HepG2 (cell line): ENCODE data around the gene EMP2. TPM values are rescaled to one million over a fixed set of nuclear protein-coding genes. Genes with fewer than 3 reads are reported as not detected.

Experiments used
- ARNT2 ChIP-seq: sonication (generic); formaldehyde crosslinking; IDR thresholded peaks from 2 replicates; pipeline ENCODE4 v1.8.0; 2022; ENCODE audit warnings: mild to moderate bottlenecking, low read depth, missing genetic modification reagents, moderate library complexity
- ATF7 ChIP-seq, 2 experiments: fragments of 450-650 bp in 1 of 2; sonication (generic) in 1 of 2; formaldehyde crosslinking in 1 of 2; IDR thresholded peaks; 2 replicates each; pipeline versions ENCODE4 v1.4.0 to v1.6.1; 2016 to 2020; ENCODE audit warnings: antibody characterized with exemption in 1 of 2, mild to moderate bottlenecking in 1 of 2, missing genetic modification reagents in 1 of 2
- ESRRA ChIP-seq: sonication (generic); formaldehyde crosslinking; IDR thresholded peaks from 2 replicates; pipeline ENCODE4 v1.5.1; 2020; ENCODE audit warnings: mild to moderate bottlenecking, low read depth, missing genetic modification reagents
- FIP1L1 ChIP-seq: fragments of 200-400 bp; formaldehyde crosslinking; IDR thresholded peaks from 2 replicates; pipeline ENCODE4 v1.6.1; 2018; ENCODE audit warnings: low read depth, mild to moderate bottlenecking, low read length, moderate library complexity, borderline replicate concordance; ENCODE audit not compliant: insufficient read depth
- FOXO1 ChIP-seq: sonication (generic); formaldehyde crosslinking; IDR thresholded peaks from 2 replicates; pipeline ENCODE4 v1.4.0; 2020; ENCODE audit warnings: missing genetic modification reagents
- KLF11 ChIP-seq: IDR thresholded peaks from 2 replicates; pipeline ENCODE4 v1.6.1; 2016; ENCODE audit warnings: missing compliant biosample characterization
- SAFB2 ChIP-seq: sonication (generic); formaldehyde crosslinking; IDR thresholded peaks from 2 replicates; pipeline ENCODE4 v1.5.1; 2020; ENCODE audit warnings: missing genetic modification reagents, low read depth, mild to moderate bottlenecking, borderline replicate concordance
- ZNF230 ChIP-seq: sonication (generic); formaldehyde crosslinking; IDR thresholded peaks from 2 replicates; pipeline ENCODE4 v1.4.0; 2020; ENCODE audit warnings: mild to moderate bottlenecking, missing genetic modification reagents
- polyA plus RNA-seq, 8 experiments: library from polyadenylated mRNA; depleted of rRNA in 3 of 8; stranded (reverse) in 7 of 8; unstranded in 1 of 8; fragments of >200 nt; fragmentation: Illumina TruSeq in 4 of 8; extraction: Trizol in 4 of 8; gene quantifications; 2 replicates each; pipeline versions ENCODE4 v1.2.1 to v1.2.3, GENCODE V29; 2011 to 2016; ENCODE audit warnings: low read depth in 4 of 8, missing spikeins in 1 of 8, mixed read lengths in 1 of 8; ENCODE audit not compliant: insufficient read depth in 1 of 8
- total RNA-seq, 5 experiments: library from RNA; depleted of rRNA; stranded (reverse); fragments of >200 nt; fragmentation: Illumina TruSeq; extraction: Trizol; gene quantifications; 2 replicates each; pipeline ENCODE4 v1.2.3, GENCODE V29; 2016; ENCODE audit warnings: low read depth in 1 of 5
- TF ChIP-seq, protein P1 (sequence below): sonication (generic); formaldehyde crosslinking; IDR thresholded peaks from 2 replicates; pipeline ENCODE4 v1.5.1; 2020; ENCODE audit warnings: mild to moderate bottlenecking, missing genetic modification reagents, borderline replicate concordance
- TF ChIP-seq, protein P2 (sequence below): sonication (generic); formaldehyde crosslinking; conservative IDR thresholded peaks from 2 replicates; pipeline ENCODE4 v1.8.0; 2022; ENCODE audit warnings: missing genetic modification reagents
- TF ChIP-seq, protein P3 (sequence below): sonication (generic); formaldehyde crosslinking; IDR thresholded peaks from 2 replicates; pipeline ENCODE4; 2020; ENCODE audit warnings: missing genetic modification reagents, mild to moderate bottlenecking, borderline replicate concordance
- TF ChIP-seq, protein P4 (sequence below): sonication (generic); formaldehyde crosslinking; IDR thresholded peaks from 2 replicates; pipeline ENCODE4 v1.4.0; 2020; ENCODE audit warnings: mild to moderate bottlenecking, missing genetic modification reagents

EMP2 gene
- total and polyA plus RNA-seq, 2 of the 13 experiments (the other 11 are each of a cell fraction or from before 2014, with no cell fraction given), result 24.6 to 91.2 TPM

DNA sequence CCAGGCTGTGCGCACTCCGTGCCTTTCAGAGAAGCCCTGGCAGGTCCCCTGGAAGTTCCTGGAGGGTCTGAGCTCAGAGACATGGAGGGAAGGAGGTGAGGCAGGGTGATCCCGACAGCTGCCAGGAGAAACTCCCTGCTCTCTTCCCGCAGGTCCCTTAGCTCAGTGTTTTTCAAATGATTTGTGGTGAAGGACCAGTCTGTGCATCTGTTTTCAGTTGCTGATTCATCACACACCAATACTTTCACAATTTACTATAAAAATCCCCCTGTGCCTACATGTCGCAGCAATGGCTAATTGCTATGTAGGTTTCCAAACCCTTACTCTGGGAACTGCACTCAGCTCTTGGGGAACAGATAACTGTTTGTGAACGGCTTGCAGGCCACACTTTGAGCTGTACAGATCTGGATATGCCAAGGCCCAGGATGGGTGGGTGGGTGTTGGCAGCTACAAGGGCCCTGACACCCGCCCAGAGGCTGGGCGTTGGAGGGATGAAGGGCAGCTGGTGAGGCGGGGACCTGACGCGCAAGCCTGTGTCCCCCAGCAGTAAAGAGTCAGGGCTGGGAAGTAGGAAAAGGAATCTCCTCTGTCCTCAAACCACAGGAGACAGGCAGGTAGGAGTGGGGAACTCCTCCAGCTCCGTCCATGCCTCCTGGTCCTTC lies 20.5 kb upstream of the EMP2 start (continued):
- TF ChIP-seq, protein P1, sequence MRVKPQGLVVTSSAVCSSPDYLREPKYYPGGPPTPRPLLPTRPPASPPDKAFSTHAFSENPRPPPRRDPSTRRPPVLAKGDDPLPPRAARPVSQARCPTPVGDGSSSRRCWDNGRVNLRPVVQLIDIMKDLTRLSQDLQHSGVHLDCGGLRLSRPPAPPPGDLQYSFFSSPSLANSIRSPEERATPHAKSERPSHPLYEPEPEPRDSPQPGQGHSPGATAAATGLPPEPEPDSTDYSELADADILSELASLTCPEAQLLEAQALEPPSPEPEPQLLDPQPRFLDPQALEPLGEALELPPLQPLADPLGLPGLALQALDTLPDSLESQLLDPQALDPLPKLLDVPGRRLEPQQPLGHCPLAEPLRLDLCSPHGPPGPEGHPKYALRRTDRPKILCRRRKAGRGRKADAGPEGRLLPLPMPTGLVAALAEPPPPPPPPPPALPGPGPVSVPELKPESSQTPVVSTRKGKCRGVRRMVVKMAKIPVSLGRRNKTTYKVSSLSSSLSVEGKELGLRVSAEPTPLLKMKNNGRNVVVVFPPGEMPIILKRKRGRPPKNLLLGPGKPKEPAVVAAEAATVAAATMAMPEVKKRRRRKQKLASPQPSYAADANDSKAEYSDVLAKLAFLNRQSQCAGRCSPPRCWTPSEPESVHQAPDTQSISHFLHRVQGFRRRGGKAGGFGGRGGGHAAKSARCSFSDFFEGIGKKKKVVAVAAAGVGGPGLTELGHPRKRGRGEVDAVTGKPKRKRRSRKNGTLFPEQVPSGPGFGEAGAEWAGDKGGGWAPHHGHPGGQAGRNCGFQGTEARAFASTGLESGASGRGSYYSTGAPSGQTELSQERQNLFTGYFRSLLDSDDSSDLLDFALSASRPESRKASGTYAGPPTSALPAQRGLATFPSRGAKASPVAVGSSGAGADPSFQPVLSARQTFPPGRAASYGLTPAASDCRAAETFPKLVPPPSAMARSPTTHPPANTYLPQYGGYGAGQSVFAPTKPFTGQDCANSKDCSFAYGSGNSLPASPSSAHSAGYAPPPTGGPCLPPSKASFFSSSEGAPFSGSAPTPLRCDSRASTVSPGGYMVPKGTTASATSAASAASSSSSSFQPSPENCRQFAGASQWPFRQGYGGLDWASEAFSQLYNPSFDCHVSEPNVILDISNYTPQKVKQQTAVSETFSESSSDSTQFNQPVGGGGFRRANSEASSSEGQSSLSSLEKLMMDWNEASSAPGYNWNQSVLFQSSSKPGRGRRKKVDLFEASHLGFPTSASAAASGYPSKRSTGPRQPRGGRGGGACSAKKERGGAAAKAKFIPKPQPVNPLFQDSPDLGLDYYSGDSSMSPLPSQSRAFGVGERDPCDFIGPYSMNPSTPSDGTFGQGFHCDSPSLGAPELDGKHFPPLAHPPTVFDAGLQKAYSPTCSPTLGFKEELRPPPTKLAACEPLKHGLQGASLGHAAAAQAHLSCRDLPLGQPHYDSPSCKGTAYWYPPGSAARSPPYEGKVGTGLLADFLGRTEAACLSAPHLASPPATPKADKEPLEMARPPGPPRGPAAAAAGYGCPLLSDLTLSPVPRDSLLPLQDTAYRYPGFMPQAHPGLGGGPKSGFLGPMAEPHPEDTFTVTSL, result 0 out of 2 replicates have a peak, but pooled peaks have one; percentile 4
- TF ChIP-seq ESRRA (CRISPR knock-in tag) (no peak), FOXO1 (no peak), ATF7 (IDR thresholded peaks at IDR 0.05) (no peak), ATF7 (CRISPR knock-in tag; IDR thresholded peaks at IDR 0.05) (peak; percentile 41; the same call in 1 of the 2 replicates), ZNF230 (CRISPR knock-in tag) (0 out of 2 replicates have a peak, but pooled peaks have one; percentile 10), KLF11 (CRISPR knock-in tag) (no peak), ARNT2 (CRISPR knock-in tag) (no peak), SAFB2 (CRISPR knock-in tag) (no peak), FIP1L1 (no peak)
- TF ChIP-seq, protein P2, sequence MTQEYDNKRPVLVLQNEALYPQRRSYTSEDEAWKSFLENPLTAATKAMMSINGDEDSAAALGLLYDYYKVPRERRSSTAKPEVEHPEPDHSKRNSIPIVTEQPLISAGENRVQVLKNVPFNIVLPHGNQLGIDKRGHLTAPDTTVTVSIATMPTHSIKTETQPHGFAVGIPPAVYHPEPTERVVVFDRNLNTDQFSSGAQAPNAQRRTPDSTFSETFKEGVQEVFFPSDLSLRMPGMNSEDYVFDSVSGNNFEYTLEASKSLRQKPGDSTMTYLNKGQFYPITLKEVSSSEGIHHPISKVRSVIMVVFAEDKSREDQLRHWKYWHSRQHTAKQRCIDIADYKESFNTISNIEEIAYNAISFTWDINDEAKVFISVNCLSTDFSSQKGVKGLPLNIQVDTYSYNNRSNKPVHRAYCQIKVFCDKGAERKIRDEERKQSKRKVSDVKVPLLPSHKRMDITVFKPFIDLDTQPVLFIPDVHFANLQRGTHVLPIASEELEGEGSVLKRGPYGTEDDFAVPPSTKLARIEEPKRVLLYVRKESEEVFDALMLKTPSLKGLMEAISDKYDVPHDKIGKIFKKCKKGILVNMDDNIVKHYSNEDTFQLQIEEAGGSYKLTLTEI (CRISPR knock-in tag), result no peak
- TF ChIP-seq, protein P3, sequence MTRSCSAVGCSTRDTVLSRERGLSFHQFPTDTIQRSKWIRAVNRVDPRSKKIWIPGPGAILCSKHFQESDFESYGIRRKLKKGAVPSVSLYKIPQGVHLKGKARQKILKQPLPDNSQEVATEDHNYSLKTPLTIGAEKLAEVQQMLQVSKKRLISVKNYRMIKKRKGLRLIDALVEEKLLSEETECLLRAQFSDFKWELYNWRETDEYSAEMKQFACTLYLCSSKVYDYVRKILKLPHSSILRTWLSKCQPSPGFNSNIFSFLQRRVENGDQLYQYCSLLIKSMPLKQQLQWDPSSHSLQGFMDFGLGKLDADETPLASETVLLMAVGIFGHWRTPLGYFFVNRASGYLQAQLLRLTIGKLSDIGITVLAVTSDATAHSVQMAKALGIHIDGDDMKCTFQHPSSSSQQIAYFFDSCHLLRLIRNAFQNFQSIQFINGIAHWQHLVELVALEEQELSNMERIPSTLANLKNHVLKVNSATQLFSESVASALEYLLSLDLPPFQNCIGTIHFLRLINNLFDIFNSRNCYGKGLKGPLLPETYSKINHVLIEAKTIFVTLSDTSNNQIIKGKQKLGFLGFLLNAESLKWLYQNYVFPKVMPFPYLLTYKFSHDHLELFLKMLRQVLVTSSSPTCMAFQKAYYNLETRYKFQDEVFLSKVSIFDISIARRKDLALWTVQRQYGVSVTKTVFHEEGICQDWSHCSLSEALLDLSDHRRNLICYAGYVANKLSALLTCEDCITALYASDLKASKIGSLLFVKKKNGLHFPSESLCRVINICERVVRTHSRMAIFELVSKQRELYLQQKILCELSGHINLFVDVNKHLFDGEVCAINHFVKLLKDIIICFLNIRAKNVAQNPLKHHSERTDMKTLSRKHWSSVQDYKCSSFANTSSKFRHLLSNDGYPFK, result 0 out of 2 replicates have a peak, but pooled peaks have one; percentile 0
- TF ChIP-seq, protein P4, sequence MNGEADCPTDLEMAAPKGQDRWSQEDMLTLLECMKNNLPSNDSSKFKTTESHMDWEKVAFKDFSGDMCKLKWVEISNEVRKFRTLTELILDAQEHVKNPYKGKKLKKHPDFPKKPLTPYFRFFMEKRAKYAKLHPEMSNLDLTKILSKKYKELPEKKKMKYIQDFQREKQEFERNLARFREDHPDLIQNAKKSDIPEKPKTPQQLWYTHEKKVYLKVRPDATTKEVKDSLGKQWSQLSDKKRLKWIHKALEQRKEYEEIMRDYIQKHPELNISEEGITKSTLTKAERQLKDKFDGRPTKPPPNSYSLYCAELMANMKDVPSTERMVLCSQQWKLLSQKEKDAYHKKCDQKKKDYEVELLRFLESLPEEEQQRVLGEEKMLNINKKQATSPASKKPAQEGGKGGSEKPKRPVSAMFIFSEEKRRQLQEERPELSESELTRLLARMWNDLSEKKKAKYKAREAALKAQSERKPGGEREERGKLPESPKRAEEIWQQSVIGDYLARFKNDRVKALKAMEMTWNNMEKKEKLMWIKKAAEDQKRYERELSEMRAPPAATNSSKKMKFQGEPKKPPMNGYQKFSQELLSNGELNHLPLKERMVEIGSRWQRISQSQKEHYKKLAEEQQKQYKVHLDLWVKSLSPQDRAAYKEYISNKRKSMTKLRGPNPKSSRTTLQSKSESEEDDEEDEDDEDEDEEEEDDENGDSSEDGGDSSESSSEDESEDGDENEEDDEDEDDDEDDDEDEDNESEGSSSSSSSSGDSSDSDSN, result peak; percentile 37; the same call in 1 of the 2 replicates
